Measurements from ENCODE around the gene LRRC4C. TPM values are rescaled to one million over a fixed set of nuclear protein-coding genes. Genes with fewer than 3 reads are reported as not detected.

Gene LRRC4C
- total and polyA plus RNA-seq, 2 donors (not counting 1 experiment from before 2014, with no cell fraction given), result under 0.01 to 0.02 TPM

- DNase-seq (ENCODE audit: low read depth in 2 of 2), result no peak
- Histone ChIP-seq H3K4me2 (ENCODE audit: extremely low read depth, insufficient read depth, low read length) (no peak overlapping the region), H3K4me3 (replicated peaks in 1 of 4; ENCODE audit: control extremely low read depth in 1 of 4, insufficient read depth in 1 of 4, low read depth in 3 of 4, low read length in 4 of 4) (no peak overlapping the region), H3K27ac (ENCODE audit: insufficient read depth, low read length) (no peak overlapping the region), H3K27me3 (ENCODE audit: control insufficient read depth, insufficient read depth, low read length) (no peaks in the 10 kb centered on the region), H4K20me1 (ENCODE audit: control insufficient read depth, extremely low read depth, insufficient read depth, low read length) (no peaks in the 10 kb centered on the region), H3K4me1 (ENCODE audit: control insufficient read depth, extremely low read depth, insufficient read depth, low read length) (no peaks in the 10 kb centered on the region), H3K9ac (ENCODE audit: insufficient read depth, low read length) (no peak overlapping the region), H2AFZ (ENCODE audit: low read length) (no peak overlapping the region), H3K9me3 (ENCODE audit: control insufficient read depth, insufficient read depth, low read depth, low read length) (no peaks in the 10 kb centered on the region), H3K36me3 (ENCODE audit: control insufficient read depth, insufficient read depth, low read length) (no peaks in the 10 kb centered on the region), H3K79me2 (ENCODE audit: control insufficient read depth, insufficient read depth, low read length) (no peaks in the 10 kb centered on the region)
- TF ChIP-seq EZH2 (IDR thresholded peaks at IDR 0.05; ENCODE audit: low read length, missing control alignments) (no peak), CTCF (conservative IDR thresholded peaks at IDR 0.05 in 1 of 2, IDR thresholded peaks at IDR 0.05 in 1 of 2; ENCODE audit: low read depth in 1 of 2, low read length in 2 of 2) (no peak)
Observed at GRCh38 chr11:40467771-40468170, 991.7 kb downstream of the LRRC4C start.

- no peak overlapping the region for H2AFZ ChIP-seq (ENCODE audit: low read length)
- H3K9me3 ChIP-seq (ENCODE audit: control insufficient read depth, insufficient read depth, low read depth, low read length), result no peaks in the 10 kb centered on the region
- H3K9ac ChIP-seq (ENCODE audit: insufficient read depth, low read length), result no peak overlapping the region
- TF ChIP-seq CTCF (conservative IDR thresholded peaks at IDR 0.05 in 1 of 2, IDR thresholded peaks at IDR 0.05 in 1 of 2; ENCODE audit: low read depth in 1 of 2, low read length in 2 of 2) (no peak), EZH2 (IDR thresholded peaks at IDR 0.05; ENCODE audit: low read length, missing control alignments) (no peak)
- H3K27ac ChIP-seq (ENCODE audit: insufficient read depth, low read length), result no peak overlapping the region
- no peaks in the 10 kb centered on the region for H3K36me3 ChIP-seq (ENCODE audit: control insufficient read depth, insufficient read depth, low read length)
- no peaks in the 10 kb centered on the region for H3K4me1 ChIP-seq (ENCODE audit: control insufficient read depth, extremely low read depth, insufficient read depth, low read length)
- no peaks in the 10 kb centered on the region for H3K79me2 ChIP-seq (ENCODE audit: control insufficient read depth, insufficient read depth, low read length)
- H4K20me1 ChIP-seq (ENCODE audit: control insufficient read depth, extremely low read depth, insufficient read depth, low read length), result no peaks in the 10 kb centered on the region
- no peak overlapping the region for H3K4me3 ChIP-seq (replicated peaks in 1 of 4; ENCODE audit: control extremely low read depth in 1 of 4, insufficient read depth in 1 of 4, low read depth in 3 of 4, low read length in 4 of 4)
- DNase-seq (ENCODE audit: low read depth in 2 of 2), result peak in 1 of 2 donors; percentile 50
- H3K4me2 ChIP-seq (ENCODE audit: extremely low read depth, insufficient read depth, low read length), result no peak overlapping the region
- no peaks in the 10 kb centered on the region for H3K27me3 ChIP-seq (ENCODE audit: control insufficient read depth, insufficient read depth, low read length)
Observed at GRCh38 chr11:40445391-40445790, 1014.1 kb downstream of the LRRC4C start.

- no peak for DNase-seq (ENCODE audit: low read depth in 2 of 2)
- Histone ChIP-seq H3K27ac (ENCODE audit: insufficient read depth, low read length) (no peak overlapping the region), H3K79me2 (ENCODE audit: control insufficient read depth, insufficient read depth, low read length) (no peaks in the 10 kb centered on the region), H3K36me3 (ENCODE audit: control insufficient read depth, insufficient read depth, low read length) (no peaks in the 10 kb centered on the region), H3K27me3 (ENCODE audit: control insufficient read depth, insufficient read depth, low read length) (no peaks in the 10 kb centered on the region), H3K4me3 (replicated peaks in 1 of 4; ENCODE audit: control extremely low read depth in 1 of 4, insufficient read depth in 1 of 4, low read depth in 3 of 4, low read length in 4 of 4) (no peak overlapping the region), H3K9ac (ENCODE audit: insufficient read depth, low read length) (no peak overlapping the region), H3K4me2 (ENCODE audit: extremely low read depth, insufficient read depth, low read length) (no peak overlapping the region), H2AFZ (ENCODE audit: low read length) (no peak overlapping the region), H3K4me1 (ENCODE audit: control insufficient read depth, extremely low read depth, insufficient read depth, low read length) (no peaks in the 10 kb centered on the region), H3K9me3 (ENCODE audit: control insufficient read depth, insufficient read depth, low read depth, low read length) (no peaks in the 10 kb centered on the region), H4K20me1 (ENCODE audit: control insufficient read depth, extremely low read depth, insufficient read depth, low read length) (no peaks in the 10 kb centered on the region)
- no peak for TF ChIP-seq EZH2 (IDR thresholded peaks at IDR 0.05; ENCODE audit: low read length, missing control alignments)
- TF ChIP-seq CTCF (conservative IDR thresholded peaks at IDR 0.05 in 1 of 2, IDR thresholded peaks at IDR 0.05 in 1 of 2; ENCODE audit: low read depth in 1 of 2, low read length in 2 of 2), result no peak
Observed at GRCh38 chr11:40444151-40444550, 1015.3 kb downstream of the LRRC4C start.

All from fibroblast of lung (primary cell).